NCI-H146 (cell line): Measurements from ENCODE around the gene SIRT7.

ENCODE experiments used
- DNase-seq: peaks from one replicate; lab custom pipeline; 2025; lab: John Stamatoyannopoulos, UW

The SIRT7 gene

DNA sequence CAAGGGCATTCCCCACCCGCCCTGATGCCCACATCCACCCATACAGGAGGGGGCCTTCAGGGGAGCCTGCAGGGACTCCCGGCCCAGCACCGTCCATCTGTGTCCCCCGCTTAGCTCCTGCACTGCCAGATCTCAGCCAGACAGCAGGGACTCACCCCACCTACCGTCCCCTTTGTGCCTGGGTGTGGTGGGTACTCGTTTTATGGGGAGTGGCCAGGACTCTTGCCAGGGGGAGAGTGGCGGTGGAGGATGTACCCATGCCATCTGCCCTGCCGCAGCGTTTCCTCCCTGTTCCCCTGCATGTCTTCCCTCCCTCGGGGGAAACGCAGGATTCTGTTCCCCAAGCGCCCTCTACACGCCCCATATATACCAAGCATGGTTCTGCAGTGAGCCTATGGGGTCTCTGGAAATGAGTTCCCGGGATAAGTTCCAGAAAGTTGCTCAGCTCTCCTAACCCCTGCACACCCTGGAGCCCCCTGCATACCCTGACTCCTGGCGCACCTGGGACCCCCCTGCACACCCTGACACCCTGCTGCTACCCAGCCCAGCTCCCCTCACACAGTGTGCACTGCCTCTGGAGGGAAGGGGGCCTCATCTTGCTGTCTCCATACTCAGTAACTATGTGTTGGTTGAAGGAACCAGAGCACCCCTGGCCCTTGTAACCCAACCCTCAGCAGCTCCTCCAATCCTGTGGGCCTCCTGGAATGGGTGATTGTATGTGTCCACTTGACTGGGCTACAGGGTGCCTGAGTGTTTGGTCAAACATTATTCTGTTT lies 13.8 kb upstream of the SIRT7 start:
- no peak for DNase-seq

DNA sequence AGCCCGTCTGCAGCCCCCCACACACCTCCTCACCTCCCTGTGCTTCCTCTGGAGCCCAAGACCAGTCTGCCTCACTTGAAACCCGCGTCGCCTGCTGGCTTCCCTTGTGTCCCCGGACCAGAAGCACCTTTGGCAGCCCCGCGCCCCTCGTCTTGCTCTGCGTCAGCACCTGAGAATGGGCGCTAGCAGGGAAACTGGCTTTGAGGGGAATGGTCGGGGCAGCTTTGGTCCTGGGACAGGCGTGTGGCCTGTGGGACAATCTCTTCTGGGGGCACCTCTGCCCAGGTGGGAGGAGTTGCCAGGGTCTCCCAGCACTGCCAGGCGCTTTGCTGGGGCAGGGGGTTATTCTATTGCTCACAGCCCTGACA lies 13.2 kb upstream of the SIRT7 start:
- no peak for DNase-seq

DNA sequence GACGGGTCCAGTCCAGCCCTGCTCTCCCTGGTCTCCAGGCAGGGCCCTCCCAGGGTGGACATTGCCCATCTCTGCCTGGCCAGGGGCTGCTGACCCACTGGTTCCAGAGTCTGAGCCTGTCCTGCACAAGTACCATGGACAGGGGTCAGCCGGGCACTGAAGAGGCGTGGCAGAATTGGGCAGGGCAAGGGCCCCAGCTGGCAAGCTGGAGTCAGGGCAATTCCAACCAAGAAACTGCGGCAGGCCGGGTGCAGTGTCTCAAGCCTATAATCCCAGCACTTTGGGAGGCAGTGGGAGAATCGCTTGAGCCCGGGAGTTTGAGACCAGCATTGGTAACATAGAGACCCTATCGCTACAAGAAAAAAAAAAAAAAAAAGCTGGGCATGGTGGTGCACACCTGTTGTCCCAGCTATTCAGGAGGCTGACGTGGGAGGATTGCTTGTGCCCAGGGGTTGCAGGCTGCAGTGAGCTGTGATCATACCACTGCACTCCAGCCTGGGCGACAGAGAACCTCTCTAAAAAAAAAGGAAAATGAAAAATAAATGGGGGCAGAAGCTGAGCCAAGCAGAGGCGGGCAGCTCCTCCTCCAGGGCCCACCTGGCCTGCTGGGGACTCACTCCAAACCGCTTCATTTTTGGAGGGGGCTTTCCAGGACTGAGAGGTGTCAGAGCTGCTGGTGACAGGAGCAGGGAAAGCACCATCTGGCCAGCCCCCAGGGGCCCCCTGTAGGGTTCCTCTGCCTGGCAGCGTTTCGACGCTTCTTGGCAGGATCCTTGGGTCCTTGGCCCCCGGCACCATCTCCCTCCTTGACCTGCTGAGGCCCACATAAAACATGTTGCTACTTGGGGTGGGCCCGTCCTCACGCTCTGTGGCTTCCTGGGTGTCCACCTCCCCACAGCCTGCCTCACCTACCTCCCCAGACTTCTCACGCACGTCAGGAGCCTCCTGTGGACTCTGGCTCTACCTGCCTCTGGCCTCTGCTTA lies 12.5 kb upstream of the SIRT7 start:
- no peak for DNase-seq

DNA sequence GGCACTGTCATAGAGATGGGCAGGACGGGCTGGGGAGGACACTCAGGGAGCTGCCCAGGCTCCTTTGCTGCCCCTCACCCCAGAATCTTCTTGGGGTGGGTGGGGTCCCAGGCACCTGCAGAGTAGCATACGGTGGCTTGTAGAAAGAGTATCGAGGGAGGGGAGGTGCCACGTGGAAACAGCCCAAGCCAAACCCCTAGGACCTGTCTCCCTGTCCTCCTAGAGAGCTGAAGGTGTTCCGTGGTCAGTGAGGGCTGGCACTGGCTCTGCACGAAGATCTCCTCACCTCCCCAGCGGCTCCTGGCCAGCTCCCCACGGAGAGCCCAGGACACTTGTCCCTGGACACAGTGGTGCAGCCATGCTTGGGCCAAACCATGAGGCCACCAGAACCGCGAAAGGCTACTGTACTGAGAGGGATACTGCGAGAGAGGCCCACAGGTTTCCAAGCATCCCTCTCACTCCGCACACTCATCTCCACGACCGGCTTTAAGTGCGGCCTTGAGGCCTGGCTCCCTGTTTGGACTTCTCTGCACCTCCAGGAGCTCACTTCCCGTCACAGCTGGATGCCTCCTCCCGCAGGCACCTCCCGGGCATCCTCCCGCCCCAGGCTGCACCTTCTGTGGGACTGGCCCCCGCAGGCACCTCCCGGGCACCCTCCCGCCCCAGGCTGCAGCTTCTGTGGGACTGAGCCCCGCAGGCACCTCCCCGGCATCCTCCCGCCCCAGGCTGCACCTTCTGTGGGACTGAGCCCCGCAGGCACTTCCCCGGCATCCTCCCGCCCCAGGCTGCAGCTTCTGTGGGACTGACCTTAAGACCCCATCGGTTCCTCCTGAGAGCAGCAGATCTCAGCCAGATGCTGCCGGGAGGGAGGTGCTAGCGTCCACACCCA lies 11.5 kb upstream of the SIRT7 start:
- DNase-seq, result no peak

DNA sequence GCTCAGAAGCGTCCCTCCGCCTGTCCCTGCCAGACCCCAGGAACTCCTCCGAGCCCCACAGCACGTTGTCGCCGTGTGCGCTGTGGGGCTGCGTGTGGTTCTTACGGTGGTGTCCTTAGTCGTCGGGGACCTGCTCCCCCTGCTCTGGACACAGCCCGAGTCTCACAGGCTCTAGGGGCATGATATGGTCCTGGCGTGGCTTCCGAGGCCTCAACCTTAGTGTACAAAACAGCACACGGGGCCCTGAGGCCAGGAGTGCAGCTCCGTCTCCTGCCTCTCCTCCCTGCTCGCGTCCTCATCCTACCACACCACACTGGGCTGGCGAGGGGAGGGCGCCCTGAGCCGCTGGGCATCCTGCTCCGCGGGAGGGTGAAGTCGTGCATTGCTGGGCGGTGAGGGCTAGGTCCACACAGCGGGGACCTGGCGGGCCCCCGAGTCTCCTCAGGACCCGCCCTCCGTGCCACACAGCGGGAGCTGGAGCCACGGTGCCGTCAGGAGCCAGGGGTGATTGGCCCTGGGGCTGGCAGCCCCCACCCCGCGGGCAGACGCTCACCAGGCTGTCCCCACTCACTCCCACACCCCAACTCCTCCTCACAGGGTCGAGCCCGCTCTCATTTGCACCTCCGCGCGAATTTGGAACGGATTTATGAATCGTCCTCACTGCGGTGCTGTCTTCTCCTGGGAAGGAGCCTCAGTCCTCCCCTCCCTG lies 10.7 kb upstream of the SIRT7 start:
- peak; percentile 61 for DNase-seq

DNA sequence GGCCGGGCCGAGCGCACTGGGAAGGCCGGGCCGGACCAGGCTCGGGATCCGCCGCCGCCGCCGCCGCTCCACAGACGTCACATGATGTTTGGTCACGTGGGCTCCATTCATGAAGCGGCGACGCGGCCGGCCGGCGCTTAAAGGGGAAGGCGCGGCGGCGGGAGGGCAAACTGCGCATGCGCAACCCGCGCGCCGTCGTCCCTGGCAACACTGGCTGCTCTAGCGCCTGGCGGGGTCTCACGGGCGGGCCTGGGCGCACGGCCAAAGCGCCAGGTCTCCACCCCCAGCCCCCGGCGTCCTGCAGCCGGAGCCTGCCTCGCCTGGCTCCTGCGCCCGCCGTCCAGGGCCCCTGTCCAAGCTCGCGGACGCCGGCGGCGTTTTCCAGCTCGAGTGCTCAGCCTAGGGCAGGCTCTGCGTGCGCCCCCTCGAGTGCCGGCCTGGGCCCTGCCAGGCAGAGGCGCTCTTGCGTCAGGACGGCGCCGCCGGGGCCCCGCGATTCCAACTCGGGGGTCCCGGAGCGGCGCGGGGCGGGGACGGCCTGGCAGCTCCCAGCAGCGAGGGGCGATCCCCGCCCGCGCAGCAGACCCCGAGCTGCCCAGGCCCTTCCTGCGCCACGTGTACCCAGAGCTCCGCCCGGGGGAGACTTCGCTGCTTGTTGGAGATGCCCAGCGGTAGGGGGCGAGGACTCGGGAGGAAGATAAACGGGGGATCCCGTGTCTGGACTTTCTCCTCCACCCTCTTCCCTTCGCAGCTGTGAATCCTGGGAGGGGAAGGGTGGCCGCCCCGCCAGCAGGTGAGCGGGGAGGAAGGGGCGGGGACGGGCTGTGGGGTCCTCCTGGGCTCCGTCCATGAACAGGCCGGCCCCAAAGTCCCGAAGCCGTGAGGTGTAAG lies 9.9 kb upstream of the SIRT7 start, which contains the start of gene MAFG:
MAFG (minus strand) TSS at position 83 of the 891 bp plus-strand sequence. CDS start 4,550 bp downstream, outside the sequence.
- DNase-seq, result peak; percentile 96

DNA sequence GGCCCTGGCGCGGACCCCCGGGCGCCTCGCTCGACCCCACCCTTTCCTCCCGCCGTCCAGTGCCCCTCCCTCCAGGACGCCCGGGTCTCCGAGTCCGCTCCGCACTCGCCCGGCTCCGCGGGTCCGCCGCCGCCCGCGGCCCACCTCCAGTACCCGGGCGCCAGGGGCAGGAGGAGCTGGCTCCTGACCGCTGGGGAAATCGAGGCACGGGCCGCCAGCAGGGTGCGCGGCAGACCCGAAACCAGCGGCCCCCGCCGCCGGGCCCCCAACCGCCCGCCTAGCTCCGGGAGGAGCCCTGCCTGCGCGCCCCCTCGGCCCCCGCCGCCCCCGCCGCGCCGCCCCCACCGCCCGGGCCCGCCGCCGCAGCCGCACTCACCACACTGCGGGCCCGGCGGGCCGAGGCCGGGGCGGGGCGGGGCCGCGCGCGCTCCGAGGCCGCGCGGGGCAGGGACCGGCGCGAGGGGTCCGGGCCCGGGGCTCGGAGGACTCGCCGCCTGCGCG lies 9.2 kb upstream of the SIRT7 start:
- no peak for DNase-seq

DNA sequence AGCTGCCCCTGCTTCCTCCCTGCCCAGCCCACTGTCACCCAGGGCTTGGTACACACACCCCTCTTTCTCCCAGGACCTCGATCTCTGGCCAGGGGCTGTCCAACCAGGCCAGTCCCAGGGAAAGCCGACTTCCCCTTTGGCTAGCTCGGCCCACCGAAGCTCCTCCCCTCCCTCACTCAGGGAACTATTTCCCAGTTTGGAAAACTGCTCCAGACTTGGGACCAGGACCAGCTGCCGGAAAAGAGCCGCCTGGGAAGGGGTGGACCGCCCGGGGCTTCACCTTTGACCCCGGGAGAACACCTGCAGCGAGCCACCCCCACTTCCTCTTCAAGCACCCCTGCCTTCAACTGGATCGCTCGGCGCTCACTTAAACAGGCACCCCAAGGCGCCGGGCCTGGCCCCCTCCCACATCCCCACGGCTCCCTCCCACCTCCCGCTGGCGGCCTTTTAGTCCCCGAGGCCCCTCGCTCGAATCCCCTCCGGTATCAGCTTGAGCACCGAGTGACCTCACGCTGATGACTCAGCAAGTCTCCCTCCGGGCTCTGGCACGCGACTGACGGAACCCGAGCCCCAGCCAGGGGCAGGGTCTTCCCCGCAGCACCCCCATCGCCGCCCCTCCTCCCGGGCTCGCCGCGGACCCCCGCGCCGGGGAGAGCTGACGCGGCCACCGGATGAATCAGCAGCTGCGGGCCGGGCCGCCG lies 8.6 kb upstream of the SIRT7 start:
- DNase-seq, result peak; percentile 80

DNA sequence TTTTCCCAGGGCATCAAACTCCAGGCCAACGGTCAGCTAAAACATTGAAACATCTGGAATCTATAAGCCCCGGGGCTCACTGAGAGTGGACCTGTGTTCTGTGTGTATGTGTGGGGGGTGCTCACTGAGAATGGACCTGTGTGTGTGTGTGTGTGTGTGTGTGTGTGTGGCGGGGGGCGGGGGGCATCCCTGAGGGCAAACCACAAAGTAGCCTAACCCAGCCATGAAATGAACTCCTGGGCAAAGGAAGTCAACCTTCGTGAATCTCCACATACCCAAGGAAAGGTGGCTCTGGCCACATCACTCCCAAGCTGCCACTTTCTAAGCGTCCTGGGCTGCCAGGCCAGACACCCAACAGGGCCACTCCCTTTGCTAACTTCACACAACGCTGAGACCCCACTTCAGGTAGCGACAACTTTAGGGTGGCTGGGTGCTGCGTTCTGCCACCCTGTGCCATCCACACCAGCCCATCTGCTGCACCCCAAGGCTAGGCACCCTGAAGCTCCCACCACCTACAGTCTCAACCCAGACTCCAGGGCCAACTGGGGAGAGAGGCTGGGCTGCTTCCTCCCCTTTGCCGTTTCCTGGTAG lies 8.0 kb upstream of the SIRT7 start:
- DNase-seq, result no peak

DNA sequence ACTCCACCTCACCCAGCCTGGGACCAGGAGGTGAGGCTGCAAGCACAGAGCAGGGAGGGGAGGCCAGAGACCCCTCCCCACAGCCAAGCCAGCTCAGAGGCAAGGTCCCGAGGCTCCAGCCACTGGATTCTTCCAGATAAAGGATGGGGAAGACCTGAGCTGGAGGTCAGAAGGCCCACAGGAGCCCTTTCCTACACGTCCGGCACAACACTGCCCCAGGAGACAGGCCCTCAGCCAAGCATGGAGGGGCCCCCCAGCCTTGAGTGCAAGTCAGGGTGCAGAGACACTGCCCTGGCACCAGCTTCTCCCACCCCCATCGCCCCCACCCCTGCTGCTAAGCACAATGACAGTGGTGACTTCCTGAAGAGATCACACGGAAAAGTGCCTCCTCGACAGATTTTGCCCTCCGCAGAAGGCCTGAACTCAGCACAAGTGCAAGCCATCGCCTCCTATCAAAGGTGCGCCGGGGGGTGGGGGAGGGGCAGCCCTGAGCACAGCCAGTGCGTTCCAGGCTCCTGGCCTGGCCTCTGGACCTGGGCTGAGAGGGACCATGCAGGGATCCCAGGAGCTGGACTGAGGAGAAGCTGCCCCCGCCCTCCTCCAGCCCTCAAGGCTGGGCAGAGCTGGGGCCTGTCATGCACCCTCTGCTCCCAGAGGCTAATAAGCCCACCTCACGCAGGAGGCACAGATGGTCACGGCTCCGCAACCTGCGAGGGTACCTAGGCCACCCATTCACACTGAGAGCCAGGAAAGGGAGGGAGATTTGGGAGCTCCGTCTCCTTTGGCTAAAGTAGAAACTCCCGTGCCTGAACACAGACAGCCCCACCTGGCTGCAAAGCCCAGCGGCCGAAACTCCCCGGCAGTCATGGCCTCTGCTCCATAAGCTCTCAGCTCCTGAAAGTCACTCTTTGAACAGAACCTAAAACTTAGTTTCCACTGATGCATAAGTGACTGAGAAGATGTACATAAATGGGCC lies 6.9 kb upstream of the SIRT7 start:
- DNase-seq, result no peak

DNA sequence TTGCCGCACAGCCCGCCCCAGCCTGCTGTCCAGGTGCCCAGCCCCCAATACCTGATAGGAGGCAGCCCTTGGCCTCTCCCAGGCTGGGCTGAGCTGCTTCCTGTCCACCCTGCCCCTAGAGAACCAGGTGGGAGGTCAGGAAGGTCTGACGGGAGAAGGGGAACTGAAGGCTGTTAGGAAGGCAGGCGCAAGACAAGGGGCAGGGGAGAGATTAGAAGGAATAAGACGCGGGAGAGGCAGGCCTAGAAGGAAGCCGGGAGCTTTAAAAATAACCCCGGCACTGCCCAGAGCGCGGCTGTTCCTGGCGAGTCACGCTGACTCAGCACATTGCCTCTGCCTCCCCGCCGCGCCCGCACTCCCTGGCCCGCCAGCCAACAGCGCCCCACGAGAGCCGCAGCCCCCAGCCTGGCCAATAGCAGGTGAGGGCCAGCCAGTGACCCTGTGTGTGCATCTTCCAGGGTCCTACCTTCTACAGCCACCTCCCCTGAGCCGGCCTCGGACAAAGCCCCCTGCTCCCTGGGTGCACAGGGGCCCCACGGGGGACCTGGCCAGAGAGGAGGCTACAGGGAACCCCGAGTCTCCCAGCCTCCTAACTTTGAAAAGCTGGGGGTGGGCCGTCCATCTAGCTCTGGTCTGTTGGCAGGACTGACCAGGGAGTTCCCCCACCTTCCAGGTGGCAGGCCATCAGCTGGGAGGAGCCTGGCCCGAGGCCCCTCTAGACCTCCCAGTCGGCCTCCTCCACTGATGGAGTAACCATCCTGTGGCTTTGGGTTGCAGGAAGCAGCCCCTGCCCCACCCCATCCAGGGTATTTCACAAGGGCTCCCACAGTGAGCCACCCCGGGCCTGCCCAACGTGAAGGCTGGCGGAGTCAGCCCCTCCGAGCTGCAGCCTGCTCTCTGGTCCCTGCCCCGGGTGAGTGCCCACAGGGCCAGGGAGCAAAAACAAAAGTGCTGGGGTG lies 5.6 kb upstream of the SIRT7 start:
- DNase-seq, result no peak

DNA sequence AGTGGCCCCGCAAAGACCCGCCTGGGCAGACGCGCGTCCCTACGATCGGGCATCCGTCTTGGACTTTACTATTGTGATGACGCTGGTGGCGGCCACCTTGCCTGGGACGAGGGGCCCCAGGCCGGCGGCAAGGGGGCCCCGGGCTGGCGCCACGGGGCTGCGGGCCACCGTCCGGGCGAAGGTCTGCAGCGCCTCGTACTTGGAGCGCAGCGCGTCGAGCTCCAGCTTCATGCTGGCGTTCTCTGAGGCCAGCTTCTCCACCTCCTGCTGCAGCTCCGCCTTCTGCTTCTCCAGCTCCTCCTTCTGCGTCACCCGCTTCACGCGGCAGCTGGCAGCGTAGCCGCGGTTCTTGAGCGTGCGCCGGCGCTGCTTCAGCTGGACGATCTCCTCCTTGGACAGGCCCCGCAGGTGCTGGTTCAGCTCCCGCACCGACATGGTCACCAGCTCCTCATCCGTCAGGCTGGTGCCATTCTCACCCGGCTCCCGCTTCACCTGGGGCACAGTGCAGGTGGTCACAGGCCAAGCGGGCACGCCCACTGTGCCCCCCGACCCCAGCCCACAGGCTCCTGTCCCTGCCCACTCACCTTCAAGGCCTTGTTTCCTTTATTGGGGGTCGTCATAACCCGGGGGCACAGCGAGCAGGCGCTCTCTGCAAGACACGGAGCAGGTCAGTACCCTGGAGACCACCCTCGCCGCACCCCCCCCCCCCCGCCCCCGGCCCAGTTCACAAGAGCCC lies 4.8 kb upstream of the SIRT7 start:
- DNase-seq, result no peak

DNA sequence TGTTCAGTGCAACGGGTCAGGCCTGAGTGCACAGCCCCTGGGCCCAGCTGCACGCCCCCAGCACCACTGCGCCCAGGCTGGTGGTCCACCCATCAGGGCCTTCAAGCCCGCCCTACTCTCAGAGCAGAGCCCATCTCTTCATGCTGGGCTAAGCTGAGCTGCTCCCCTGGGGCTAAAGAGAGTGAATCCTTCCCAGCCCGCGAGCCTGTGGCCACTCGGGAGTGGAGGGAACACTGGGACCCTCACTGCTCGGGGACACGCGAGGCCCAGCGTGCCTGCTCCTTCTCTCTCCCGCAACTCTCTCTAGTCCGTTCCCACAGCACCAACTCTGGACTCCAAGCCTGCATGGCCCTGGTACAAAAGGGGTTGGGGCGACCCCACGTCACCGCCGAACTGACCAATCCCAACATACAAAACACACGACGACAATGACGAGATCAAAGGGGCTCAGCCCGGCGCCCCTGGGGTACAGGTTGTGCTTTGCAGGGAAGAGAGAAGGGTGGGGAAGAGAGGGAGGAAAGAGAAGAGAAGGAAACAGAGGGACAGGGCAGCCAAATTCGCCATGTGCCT lies 4.1 kb upstream of the SIRT7 start:
- DNase-seq, result no peak

DNA sequence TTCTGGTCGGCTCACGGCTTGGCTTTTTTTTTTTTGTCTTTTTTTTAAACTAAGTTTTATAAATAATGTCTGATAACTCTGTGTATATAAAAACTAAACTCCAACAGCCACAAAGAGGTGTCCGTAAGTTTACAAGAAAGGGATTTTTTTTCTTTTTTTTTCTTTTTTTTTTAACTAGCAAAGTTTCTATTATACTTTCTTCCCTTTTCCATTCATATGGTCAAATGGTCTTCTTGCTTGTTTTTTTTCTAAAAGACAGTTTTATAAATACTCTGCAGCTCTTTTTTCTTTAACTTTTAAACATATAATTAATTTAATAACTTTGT lies 3.5 kb upstream of the SIRT7 start:
- DNase-seq, result no peak

DNA sequence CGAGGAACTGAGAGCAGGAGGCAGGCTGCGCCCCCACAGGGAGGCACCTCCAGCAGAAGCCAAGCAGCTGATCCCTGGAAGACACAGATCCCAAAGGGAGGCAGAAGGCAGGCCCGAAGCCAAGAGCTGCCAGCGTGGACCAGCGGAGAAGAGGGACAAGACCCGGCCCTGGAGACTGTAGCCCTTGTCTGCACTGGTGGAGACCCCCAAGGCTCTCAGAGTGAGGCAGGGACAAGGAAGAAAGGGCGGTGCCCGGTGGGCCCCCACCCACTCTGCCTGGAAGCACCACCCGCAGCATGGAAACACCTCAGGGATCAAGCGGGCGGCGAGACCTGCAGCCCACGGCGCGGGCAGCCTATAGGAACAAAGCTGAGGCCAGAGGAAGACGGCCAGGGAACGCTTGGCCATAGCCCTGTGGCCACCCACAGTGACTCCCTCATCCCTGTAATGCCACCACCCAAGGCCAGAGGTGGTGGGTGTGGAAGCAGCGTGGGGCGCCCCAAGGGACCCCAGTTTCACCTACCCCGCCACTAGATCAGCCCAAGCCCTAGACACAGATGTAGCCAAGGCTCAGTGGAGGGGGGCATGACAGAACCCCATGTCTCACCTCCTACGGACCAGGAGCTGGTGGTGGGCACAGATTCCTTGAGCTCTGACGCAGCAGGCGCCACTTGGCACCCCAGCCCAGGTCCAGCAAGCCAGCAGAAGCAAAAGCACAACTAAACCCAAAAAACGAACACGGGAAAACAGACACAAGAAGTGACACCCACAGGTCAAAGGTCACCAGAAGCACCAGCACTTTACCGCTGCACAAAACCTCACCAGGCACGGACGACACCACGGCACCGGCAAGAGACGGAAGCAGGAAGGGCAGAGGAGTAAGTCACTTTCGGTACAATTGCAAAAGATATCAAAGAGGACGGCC lies 2.9 kb upstream of the SIRT7 start:
- no peak for DNase-seq
